HCT116 (cell line): Measurements from ENCODE around the gene TAGLN. TPM values are rescaled to one million over a fixed set of nuclear protein-coding genes. Genes with fewer than 3 reads are reported as not detected.

ENCODE experiments used
- ATAC-seq: fragments of 200-7000 bp; cut with Tn5 transposase; 2 replicates; pipeline ENCODE4 v1.9.1; 2020; ENCODE audit warnings: mild to moderate bottlenecking, moderate library complexity
- BruUV-seq: library from RNA; stranded (reverse); fragments of 400-500 nt; replicated peaks from 2 replicates; lab custom pipeline; 2021; lab: Mats Ljungman, UMichigan
- CTCF ChIA-PET: fragments of 300-600 bp; sonication (Branson Sonifier 250); formaldehyde crosslinking; loops from one replicate; lab custom pipeline; 2021; ENCODE audit warnings: antibody characterized with exemption; lab: Charles Lee
- POLR2A ChIA-PET: fragments of 300-600, 350-600 bp; sonication (Branson Sonifier 250); formaldehyde crosslinking; loops from one replicate; lab custom pipeline; 2021; ENCODE audit warnings: antibody characterized with exemption; lab: Charles Lee
- RAD21 ChIA-PET, 2 experiments: fragments of 300-600 bp; sonication (Branson Sonifier 250); formaldehyde crosslinking; loops; one replicate each; lab custom pipeline; 2023; ENCODE audit warnings: low total read pairs in 2 of 2; ENCODE audit not compliant: uncharacterized antibody in 2 of 2, unreplicated experiment in 2 of 2, low non-redundant PET in 1 of 2; lab: Charles Lee
- DNase-seq: peaks from one replicate; pipeline ENCODE4 v3.0.0-alpha.2; 2010; ENCODE audit warnings: low read depth, low spot score
- H2AFZ ChIP-seq: fragments of 200-600 bp; shearing (Covaris generic), sonication (generic); 2 replicates; pipeline ENCODE4 v1.6.1; 2017; ENCODE audit warnings: low read depth, mixed run types, mixed read lengths, antibody characterized with exemption, low read length; ENCODE audit not compliant: poor library complexity, severe bottlenecking
- H3K27ac ChIP-seq: 2 replicates; pipeline ENCODE4 v1.5.1; 2012; ENCODE audit warnings: low read depth, low read length
- H3K27me3 ChIP-seq: fragments of 200-600 bp; sonication (generic); 2 replicates; pipeline ENCODE4 v1.6.1; 2016; ENCODE audit warnings: mixed run types, low read length, mixed read lengths; ENCODE audit not compliant: insufficient read depth
- H3K36me3 ChIP-seq, 2 experiments: fragments of 200-500 bp in 1 of 2; fragments of 200-600 bp in 1 of 2; sonication (Bioruptor generic) in 1 of 2; sonication (generic) in 1 of 2; 2 replicates each; pipeline versions ENCODE4 v1.5.1 to v1.6.1; 2014 to 2016; ENCODE audit warnings: low read length in 2 of 2, inconsistent platforms in 1 of 2, mixed read lengths in 1 of 2, mixed run types in 1 of 2; ENCODE audit not compliant: insufficient read depth in 2 of 2, control insufficient read depth in 1 of 2
- H3K4me1 ChIP-seq, 2 experiments: fragments of 200-600 bp in 1 of 2; sonication (generic) in 1 of 2; 2 replicates each; pipeline versions ENCODE4 v1.5.1 to v1.6.1; 2012 to 2017; ENCODE audit warnings: low read length in 2 of 2, inconsistent platforms in 1 of 2, mild to moderate bottlenecking in 1 of 2, mixed read lengths in 1 of 2, mixed run types in 1 of 2, moderate library complexity in 1 of 2; ENCODE audit not compliant: insufficient read depth in 2 of 2, control insufficient read depth in 1 of 2
- H3K4me2 ChIP-seq: fragments of 200-600 bp; sonication (generic); 2 replicates; pipeline ENCODE4 v1.6.1; 2017; ENCODE audit warnings: mixed run types, low read length, mixed read lengths
- H3K4me3 ChIP-seq, 2 experiments: fragments of 200-600 bp in 1 of 2; sonication (generic) in 1 of 2; replicated peaks in 1 of 2; 2 replicates each; pipeline ENCODE4 v1.5.1; 2011 to 2016; ENCODE audit warnings: low read length in 2 of 2, control low read depth in 1 of 2, low read depth in 1 of 2, mild to moderate bottlenecking in 1 of 2, mixed read lengths in 1 of 2, mixed run types in 1 of 2
- H3K79me2 ChIP-seq: fragments of 200-600 bp; sonication (generic); 2 replicates; pipeline ENCODE4 v1.6.1; 2017; ENCODE audit warnings: mild to moderate bottlenecking, mixed run types, low read length, moderate library complexity, mixed read lengths; ENCODE audit not compliant: insufficient read depth
- H3K9ac ChIP-seq: fragments of 200-600 bp; sonication (generic); 2 replicates; pipeline ENCODE4 v1.6.1; 2016; ENCODE audit warnings: low read length, mixed read lengths
- H3K9me2 ChIP-seq: fragments of 200-600 bp; sonication (generic), shearing (Covaris generic); 2 replicates; pipeline ENCODE4 v1.6.1; 2017; ENCODE audit warnings: mixed run types, mild to moderate bottlenecking, moderate library complexity; ENCODE audit not compliant: insufficient read depth
- H3K9me3 ChIP-seq, 2 experiments: fragments of 200-500 bp in 1 of 2; fragments of 200-600 bp in 1 of 2; sonication (Bioruptor generic) in 1 of 2; sonication (generic) in 1 of 2; 2 replicates each; pipeline ENCODE4 v1.6.1; 2014 to 2017; ENCODE audit warnings: low read length in 2 of 2, mixed read lengths in 2 of 2, inconsistent platforms in 1 of 2, low read depth in 1 of 2, mild to moderate bottlenecking in 1 of 2, mixed run types in 1 of 2, moderate library complexity in 1 of 2; ENCODE audit not compliant: control insufficient read depth in 1 of 2, insufficient read depth in 1 of 2
- H4K20me1 ChIP-seq: fragments of 200-600 bp; sonication (generic), shearing (Covaris generic); 2 replicates; pipeline ENCODE4 v1.6.1; 2017; ENCODE audit warnings: mixed run types, mild to moderate bottlenecking, moderate library complexity; ENCODE audit not compliant: insufficient read depth
- CTCF ChIP-seq, 3 experiments: fragments of 200-600 bp in 1 of 3; sonication (generic) in 1 of 3; IDR thresholded peaks in 2 of 3; conservative IDR thresholded peaks in 1 of 3; 2 replicates each; pipeline ENCODE4 v1.5.1; 2012 to 2017; ENCODE audit warnings: low read depth in 2 of 3, low read length in 2 of 3, antibody characterized with exemption in 1 of 3, borderline replicate concordance in 1 of 3, control low read depth in 1 of 3, mild to moderate bottlenecking in 1 of 3, mixed read lengths in 1 of 3, mixed run types in 1 of 3, moderate library complexity in 1 of 3; ENCODE audit not compliant: insufficient read depth in 1 of 3
- EGR1 ChIP-seq: IDR thresholded peaks from 2 replicates; pipeline ENCODE4 v1.6.1; 2012; ENCODE audit warnings: low read depth
- ELF1 ChIP-seq: IDR thresholded peaks from 2 replicates; pipeline ENCODE4 v1.6.1; 2012; ENCODE audit warnings: low read depth, borderline replicate concordance
- EZH2 ChIP-seq: fragments of 200-600 bp; sonication (generic); IDR thresholded peaks from 2 replicates; pipeline ENCODE4 v1.6.1; 2017; ENCODE audit warnings: antibody characterized with exemption, mixed run types
- EZH2phosphoT487 ChIP-seq: fragments of 200-600 bp; IDR thresholded peaks from 2 replicates; pipeline ENCODE4 v1.6.1; 2018; ENCODE audit warnings: antibody characterized with exemption, borderline replicate concordance
- MAX ChIP-seq: IDR thresholded peaks from 2 replicates; pipeline ENCODE4 v1.6.1; 2012
- POLR2A ChIP-seq: IDR thresholded peaks from 2 replicates; pipeline ENCODE4 v1.7.0; 2011; ENCODE audit warnings: borderline replicate concordance; ENCODE audit not compliant: insufficient read depth, insufficient read length; ENCODE audit errors: extremely low read depth
- POLR2AphosphoS5 ChIP-seq: IDR thresholded peaks from 2 replicates; pipeline ENCODE4 v1.6.1; 2011; ENCODE audit warnings: mild to moderate bottlenecking, low read depth, low read length, moderate library complexity
- RAD21 ChIP-seq: IDR thresholded peaks from 2 replicates; pipeline ENCODE4 v1.6.1; 2012; ENCODE audit warnings: low read depth, mild to moderate bottlenecking
- REST ChIP-seq: IDR thresholded peaks from 2 replicates; pipeline ENCODE4 v1.6.1; 2012; ENCODE audit warnings: low read depth
- SIN3A ChIP-seq: IDR thresholded peaks from 2 replicates; pipeline ENCODE4 v1.6.1; 2012; ENCODE audit warnings: low read depth
- ZBTB33 ChIP-seq: IDR thresholded peaks from 2 replicates; pipeline ENCODE4 v1.6.1; 2011; ENCODE audit warnings: mild to moderate bottlenecking, low read length, moderate library complexity; ENCODE audit not compliant: insufficient replicate concordance; ENCODE audit errors: extremely low read depth
- ZFX ChIP-seq: fragments of 450-650 bp; IDR thresholded peaks from 2 replicates; pipeline ENCODE4 v1.6.1; 2017
- ZNF274 ChIP-seq: fragments of 200-500 bp; sonication (Bioruptor generic); IDR thresholded peaks from 2 replicates; pipeline ENCODE4 v1.6.1; 2014; ENCODE audit warnings: mild to moderate bottlenecking, low read depth, low read length, inconsistent platforms
- intact Hi-C: fragments of 100-400 bp; cut with micrococcal nuclease; formaldehyde crosslinking; loops from 2 replicates; pipeline ENCODE4 v1.10.0; 2022
- total RNA-seq: library from RNA; stranded (reverse); gene quantifications from one replicate; pipeline ENCODE4 v1.2.1, GENCODE V29; 2021; ENCODE audit not compliant: unreplicated experiment
- TF ChIP-seq, protein P1 (sequence below): IDR thresholded peaks from 2 replicates; pipeline ENCODE4 v1.6.1; 2012

The TAGLN gene
- total RNA-seq, 1 experiment from 2014 or later: 10.0 TPM

- H3K9me3 ChIP-seq: no peaks in the 10 kb centered on the region
- H3K9ac ChIP-seq: no peak overlapping the region
- H3K36me3 ChIP-seq: peaks cover 3 to 4% of the 10 kb centered on the region in 2 experiments; a peak in 1 of 4 replicates
- no peak overlapping the region for H3K4me3 ChIP-seq
- no peaks in the 10 kb centered on the region for H3K27me3 ChIP-seq
- no peaks in the 10 kb centered on the region for H3K79me2 ChIP-seq
- CTCF ChIA-PET: no interaction called here
- DNase-seq (no peak), ATAC-seq (no peak)
- intact Hi-C loops: no loop called here
- no peak overlapping the region for H2AFZ ChIP-seq
- RAD21 ChIA-PET: no interaction called here
- no TSS peak for BruUV-seq
- no peak overlapping the region for H3K4me2 ChIP-seq
- TF ChIP-seq REST (no peak), POLR2AphosphoS5 (no peak), ZFX (no peak), EZH2phosphoT487 (no peak), ELF1 (no peak), MAX (no peak), CTCF (IDR thresholded peaks at IDR 0.05 in 2 of 3, conservative IDR thresholded peaks at IDR 0.05 in 1 of 3; ENCODE audit: borderline replicate concordance in 1 of 3, insufficient read depth in 1 of 3, low read depth in 2 of 3, low read length in 2 of 3) (no peak), SIN3A (no peak), EGR1 (no peak), EZH2 (no peak), ZBTB33 (no peak), RAD21 (no peak), ZNF274 (no peak), POLR2A (no peak)
- TF ChIP-seq, protein P1, sequence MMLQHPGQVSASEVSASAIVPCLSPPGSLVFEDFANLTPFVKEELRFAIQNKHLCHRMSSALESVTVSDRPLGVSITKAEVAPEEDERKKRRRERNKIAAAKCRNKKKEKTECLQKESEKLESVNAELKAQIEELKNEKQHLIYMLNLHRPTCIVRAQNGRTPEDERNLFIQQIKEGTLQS: no peak
- peaks cover 11 to 19% of the 10 kb centered on the region in 2 experiments for H3K4me1 ChIP-seq
- H3K27ac ChIP-seq: no peak overlapping the region
- no peaks in the 10 kb centered on the region for H4K20me1 ChIP-seq
- H3K9me2 ChIP-seq: no peaks in the 10 kb centered on the region
- POLR2A ChIA-PET: no interaction called here
Measured at GRCh38 chr11:117194267-117194666, 4.9 kb upstream of the TAGLN start.
